Measurements from ENCODE around the gene KRT76. TPM values are rescaled to one million over a fixed set of nuclear protein-coding genes. Genes with fewer than 3 reads are reported as not detected.

Gene KRT76
- polyA plus RNA-seq, 1 donor (not counting 4 experiments of a cell fraction or from before 2014, with no cell fraction given), result not detected

GRCh38 chr12:52740584-52740983 is 36.6 kb downstream of the KRT76 start:
- Histone ChIP-seq H3K27me3 (ENCODE audit: control insufficient read depth, extremely low read depth, insufficient read depth, low read length) (peaks cover 5% of the 10 kb centered on the region), H3K9me3 (ENCODE audit: control insufficient read depth, low read depth, low read length) (no peaks in the 10 kb centered on the region), H4K20me1 (ENCODE audit: control insufficient read depth, extremely low read depth, insufficient read depth, low read length) (no peaks in the 10 kb centered on the region), H3K4me1 (ENCODE audit: control insufficient read depth, extremely low read depth, insufficient read depth, low read length) (no peaks in the 10 kb centered on the region), H3K4me2 (ENCODE audit: control insufficient read depth, extremely low read depth, insufficient read depth, low read depth, low read length) (no peak overlapping the region), H3K27ac (ENCODE audit: control insufficient read depth, insufficient read depth, low read length) (no peak overlapping the region), H3K9me1 (ENCODE audit: control insufficient read depth, extremely low read depth, insufficient read depth, low read length) (peaks cover 3% of the 10 kb centered on the region), H3K4me3 (ENCODE audit: control insufficient read depth in 2 of 3, extremely low read depth in 1 of 3, insufficient read depth in 2 of 3, low read depth in 1 of 3, low read length in 3 of 3) (no peak overlapping the region), H2AFZ (ENCODE audit: control insufficient read depth, low read length) (no peak overlapping the region), H3K9ac (ENCODE audit: control insufficient read depth, extremely low read depth, insufficient read depth, low read length) (no peak overlapping the region), H3K36me3 (ENCODE audit: control insufficient read depth in 2 of 2, extremely low read depth in 1 of 2, insufficient read depth in 2 of 2, low read length in 2 of 2) (no peaks in the 10 kb centered on the region), H3K79me2 (ENCODE audit: control insufficient read depth, insufficient read depth, low read length) (no peaks in the 10 kb centered on the region)
- dilution Hi-C loops (cut with MboI; ENCODE audit: extremely low pct_ligation_motif_present, low sequenced_read_pairs), result no loop called here
- DNase-seq (ENCODE audit: low read depth, low spot score), result no peak
- no peak for FAIRE-seq
- no peak for TF ChIP-seq CTCF (optimal IDR thresholded peaks at IDR 0.05 in 1 of 3, IDR thresholded peaks at IDR 0.05 in 1 of 3, conservative IDR thresholded peaks at IDR 0.05 in 1 of 3; ENCODE audit: extremely low read depth in 1 of 3, insufficient read depth in 2 of 3, low read length in 3 of 3)

- Histone ChIP-seq H4K20me1 (ENCODE audit: control insufficient read depth, extremely low read depth, insufficient read depth, low read length) (no peaks in the 10 kb centered on the region), H3K4me1 (ENCODE audit: control insufficient read depth, extremely low read depth, insufficient read depth, low read length) (no peaks in the 10 kb centered on the region), H3K27me3 (ENCODE audit: control insufficient read depth, extremely low read depth, insufficient read depth, low read length) (peaks cover 10% of the 10 kb centered on the region), H3K4me3 (ENCODE audit: control insufficient read depth in 2 of 3, extremely low read depth in 1 of 3, insufficient read depth in 2 of 3, low read depth in 1 of 3, low read length in 3 of 3) (no peak overlapping the region), H3K9me3 (ENCODE audit: control insufficient read depth, low read depth, low read length) (no peaks in the 10 kb centered on the region), H3K27ac (ENCODE audit: control insufficient read depth, insufficient read depth, low read length) (no peak overlapping the region), H2AFZ (ENCODE audit: control insufficient read depth, low read length) (no peak overlapping the region), H3K9me1 (ENCODE audit: control insufficient read depth, extremely low read depth, insufficient read depth, low read length) (peaks cover 3% of the 10 kb centered on the region), H3K79me2 (ENCODE audit: control insufficient read depth, insufficient read depth, low read length) (no peaks in the 10 kb centered on the region), H3K9ac (ENCODE audit: control insufficient read depth, extremely low read depth, insufficient read depth, low read length) (no peak overlapping the region), H3K36me3 (ENCODE audit: control insufficient read depth in 2 of 2, extremely low read depth in 1 of 2, insufficient read depth in 2 of 2, low read length in 2 of 2) (no peaks in the 10 kb centered on the region), H3K4me2 (ENCODE audit: control insufficient read depth, extremely low read depth, insufficient read depth, low read depth, low read length) (no peak overlapping the region)
- no peak for TF ChIP-seq CTCF (optimal IDR thresholded peaks at IDR 0.05 in 1 of 3, IDR thresholded peaks at IDR 0.05 in 1 of 3, conservative IDR thresholded peaks at IDR 0.05 in 1 of 3; ENCODE audit: extremely low read depth in 1 of 3, insufficient read depth in 2 of 3, low read length in 3 of 3)
- no peak for TF ChIP-seq EZH2 (IDR thresholded peaks at IDR 0.05; ENCODE audit: low read length)
- dilution Hi-C loops (cut with MboI; ENCODE audit: extremely low pct_ligation_motif_present, low sequenced_read_pairs), result no loop called here
- FAIRE-seq, result no peak
- DNase-seq (ENCODE audit: low read depth, low spot score), result no peak
Observed at GRCh38 chr12:52739963-52740362, 37.2 kb downstream of the KRT76 start.
